K562 (cell line): Measurements from ENCODE around the gene POU4F1. TPM values are rescaled to one million over a fixed set of nuclear protein-coding genes. Genes with fewer than 3 reads are reported as not detected.

Experiments used
- ARNT ChIP-seq, 2 experiments: fragments of 450-650 bp; IDR thresholded peaks; 2 replicates each; pipeline ENCODE4 v1.6.1; 2016; ENCODE audit warnings: mild to moderate bottlenecking in 1 of 2
- CAMTA2 ChIP-seq: fragments of 250-450 bp; sonication (Bioruptor Pico); conservative IDR thresholded peaks from 2 replicates; pipeline ENCODE4 v1.5.1; 2022
- DIDO1 ChIP-seq: fragments of 450-650 bp; IDR thresholded peaks from 2 replicates; pipeline ENCODE4 v1.6.1; 2016; ENCODE audit warnings: low read depth, missing biosample characterization, missing genetic modification characterization
- DPF2 ChIP-seq: fragments of 450-650 bp; IDR thresholded peaks from 2 replicates; pipeline ENCODE4 v1.6.1; 2016
- ESRRA ChIP-seq: fragments of 450-650 bp; IDR thresholded peaks from 2 replicates; pipeline ENCODE4 v1.6.1; 2014; ENCODE audit warnings: low read depth, mild to moderate bottlenecking, moderate library complexity, borderline replicate concordance
- FIP1L1 ChIP-seq: fragments of 200-400 bp; formaldehyde crosslinking; IDR thresholded peaks from 2 replicates; pipeline ENCODE4 v1.6.1; 2018; ENCODE audit warnings: mild to moderate bottlenecking, low read depth, low read length; ENCODE audit not compliant: poor library complexity, severe bottlenecking
- FOSL1 ChIP-seq: fragments of 200-800 bp; sonication (Bioruptor generic); conservative IDR thresholded peaks from 2 replicates; pipeline ENCODE4 v1.6.1; 2016; ENCODE audit warnings: missing genetic modification characterization, missing compliant biosample characterization
- HDAC8 ChIP-seq: fragments of 450-650 bp; IDR thresholded peaks from 2 replicates; pipeline ENCODE4 v1.6.1; 2016; ENCODE audit warnings: mild to moderate bottlenecking, missing genetic modification characterization, moderate library complexity, missing compliant biosample characterization
- HIVEP1 ChIP-seq: fragments of 250-450 bp; sonication (Bioruptor Pico); IDR thresholded peaks from 2 replicates; pipeline ENCODE4 v1.4.0; 2020; ENCODE audit warnings: mild to moderate bottlenecking
- HNRNPL ChIP-seq: fragments of 200-400 bp; formaldehyde crosslinking; IDR thresholded peaks from 2 replicates; pipeline ENCODE4 v1.6.1; 2017; ENCODE audit warnings: low read depth, mild to moderate bottlenecking, low read length
- MBD2 ChIP-seq: sonication (generic); IDR thresholded peaks from 2 replicates; pipeline ENCODE4 v1.6.1; 2016; ENCODE audit warnings: low read depth, borderline replicate concordance
- NFE2L1 ChIP-seq: fragments of 450-650 bp; IDR thresholded peaks from 2 replicates; pipeline ENCODE4 v1.6.1; 2016; ENCODE audit warnings: missing genetic modification characterization, low read depth, mild to moderate bottlenecking, missing compliant biosample characterization, moderate library complexity, borderline replicate concordance
- NFXL1 ChIP-seq: fragments of 450-650 bp; formaldehyde crosslinking; IDR thresholded peaks from 2 replicates; pipeline ENCODE4 v1.4.0; 2021; ENCODE audit warnings: mild to moderate bottlenecking
- SMAD3 ChIP-seq: fragments of 450-650 bp; formaldehyde crosslinking; conservative IDR thresholded peaks from 2 replicates; pipeline ENCODE4 v1.4.0; 2020; ENCODE audit warnings: mild to moderate bottlenecking
- ZNF699 ChIP-seq: fragments of 250-450 bp; sonication (Bioruptor Pico); IDR thresholded peaks from 2 replicates; pipeline ENCODE4 v1.8.0; 2021; ENCODE audit warnings: mild to moderate bottlenecking, moderate library complexity; ENCODE audit not compliant: insufficient replicate concordance
- polyA plus RNA-seq, 8 experiments: library from polyadenylated mRNA; depleted of rRNA in 4 of 8; stranded (reverse) in 5 of 8; unstranded in 3 of 8; fragments of >200 nt; fragmentation: Nextera tagmentation in 2 of 8; fragmentation: Illumina TruSeq in 1 of 8; extraction: Ambion mirVana in 2 of 8; extraction: Trizol in 1 of 8; gene quantifications; 2 replicates each; pipeline versions ENCODE4 v1.2.1 to v1.2.3, GENCODE V29; 2011 to 2014; ENCODE audit warnings: inconsistent platforms in 1 of 8, missing spikeins in 1 of 8
- total RNA-seq, 7 experiments: library from RNA; depleted of rRNA in 6 of 7; stranded (reverse); fragments of >200 nt in 6 of 7; fragmentation: Illumina TruSeq in 2 of 7; extraction: Trizol in 2 of 7; gene quantifications; 2 replicates each; pipeline versions ENCODE4 v1.2.1 to v1.2.3, GENCODE V29; 2011 to 2021; ENCODE audit warnings: low replicate concordance in 1 of 7
- TF ChIP-seq, protein P1 (sequence below): fragments of 450-650 bp; formaldehyde crosslinking; IDR thresholded peaks from 2 replicates; pipeline ENCODE4 v1.4.0; 2020; ENCODE audit warnings: mild to moderate bottlenecking, mixed read lengths
- TF ChIP-seq, protein P2 (sequence below): fragments of 450-650 bp; IDR thresholded peaks from 2 replicates; pipeline ENCODE4 v1.6.1; 2017; ENCODE audit warnings: antibody characterized with exemption
- TF ChIP-seq, protein P3 (sequence below): sonication (generic); formaldehyde crosslinking; IDR thresholded peaks from 2 replicates; pipeline ENCODE4 v1.8.1; 2022; ENCODE audit warnings: missing genetic modification reagents
- TF ChIP-seq, protein P4 (sequence below): sonication (generic); formaldehyde crosslinking; IDR thresholded peaks from 2 replicates; pipeline ENCODE4 v1.8.0; 2023; ENCODE audit warnings: mild to moderate bottlenecking, missing genetic modification reagents

Gene POU4F1
- total and polyA plus RNA-seq, 9 of the 15 experiments (the other 6 are each of a cell fraction or from before 2014, with no cell fraction given), result 0.61 to 2.8 (median 1.5) TPM

DNA sequence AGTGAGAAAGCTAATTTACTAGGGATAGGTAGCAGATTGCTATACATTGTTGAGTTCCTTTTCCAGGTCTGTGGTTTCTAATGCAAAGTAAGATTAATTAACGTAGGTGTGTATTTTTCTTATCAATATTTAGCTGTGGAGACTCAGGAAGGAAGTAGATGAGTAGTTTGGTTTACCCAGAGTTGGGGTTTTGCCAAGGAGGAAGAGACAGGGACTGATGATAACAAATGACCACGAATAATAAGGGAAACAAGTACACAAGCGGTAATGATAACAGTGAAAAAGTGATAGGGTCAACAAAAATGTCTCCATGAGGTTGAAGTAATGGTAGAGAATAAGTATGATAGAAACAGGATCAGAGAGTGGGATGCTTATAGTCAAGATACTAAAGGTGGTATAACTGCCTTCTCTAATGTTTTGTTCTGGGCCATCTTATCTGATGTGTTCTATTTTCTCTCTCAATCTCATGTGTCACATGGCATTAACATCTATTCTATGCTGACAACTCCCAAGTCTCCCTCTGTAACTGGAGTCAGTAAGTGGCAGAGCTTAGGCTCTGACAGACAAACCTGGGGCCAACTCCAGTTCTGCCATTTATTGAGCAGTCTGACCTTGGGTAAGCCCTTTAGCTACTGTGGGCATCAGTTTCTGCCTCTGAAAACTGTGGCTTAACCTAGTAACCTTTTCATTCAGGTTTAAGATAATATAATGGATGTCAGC lies 46.8 kb upstream of the POU4F1 start (continued):
- TF ChIP-seq DIDO1 (tag) (no peak), FIP1L1 (no peak), DPF2 (no peak), FOSL1 (0 out of 2 replicates have a peak, but pooled peaks have one; percentile 11), ESRRA (no peak; the same call in 1 of the 2 replicates), HIVEP1 (CRISPR knock-in tag) (no peak), HDAC8 (tag) (no peak), HNRNPL (no peak), MBD2 (no peak), CAMTA2 (CRISPR knock-in tag) (no peak), ARNT (IDR thresholded peaks at IDR 0.05) (no peak), NFXL1 (CRISPR knock-in tag) (no peak), SMAD3 (CRISPR knock-in tag) (no peak), ZNF699 (no peak), NFE2L1 (no peak)
- TF ChIP-seq, protein P1, sequence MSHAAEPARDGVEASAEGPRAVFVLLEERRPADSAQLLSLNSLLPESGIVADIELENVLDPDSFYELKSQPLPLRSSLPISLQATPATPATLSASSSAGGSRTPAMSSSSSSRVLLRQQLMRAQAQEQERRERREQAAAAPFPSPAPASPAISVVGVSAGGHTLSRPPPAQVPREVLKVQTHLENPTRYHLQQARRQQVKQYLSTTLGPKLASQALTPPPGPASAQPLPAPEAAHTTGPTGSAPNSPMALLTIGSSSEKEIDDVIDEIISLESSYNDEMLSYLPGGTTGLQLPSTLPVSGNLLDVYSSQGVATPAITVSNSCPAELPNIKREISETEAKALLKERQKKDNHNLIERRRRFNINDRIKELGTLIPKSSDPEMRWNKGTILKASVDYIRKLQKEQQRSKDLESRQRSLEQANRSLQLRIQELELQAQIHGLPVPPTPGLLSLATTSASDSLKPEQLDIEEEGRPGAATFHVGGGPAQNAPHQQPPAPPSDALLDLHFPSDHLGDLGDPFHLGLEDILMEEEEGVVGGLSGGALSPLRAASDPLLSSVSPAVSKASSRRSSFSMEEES (CRISPR knock-in tag), result no peak
- TF ChIP-seq, protein P2, sequence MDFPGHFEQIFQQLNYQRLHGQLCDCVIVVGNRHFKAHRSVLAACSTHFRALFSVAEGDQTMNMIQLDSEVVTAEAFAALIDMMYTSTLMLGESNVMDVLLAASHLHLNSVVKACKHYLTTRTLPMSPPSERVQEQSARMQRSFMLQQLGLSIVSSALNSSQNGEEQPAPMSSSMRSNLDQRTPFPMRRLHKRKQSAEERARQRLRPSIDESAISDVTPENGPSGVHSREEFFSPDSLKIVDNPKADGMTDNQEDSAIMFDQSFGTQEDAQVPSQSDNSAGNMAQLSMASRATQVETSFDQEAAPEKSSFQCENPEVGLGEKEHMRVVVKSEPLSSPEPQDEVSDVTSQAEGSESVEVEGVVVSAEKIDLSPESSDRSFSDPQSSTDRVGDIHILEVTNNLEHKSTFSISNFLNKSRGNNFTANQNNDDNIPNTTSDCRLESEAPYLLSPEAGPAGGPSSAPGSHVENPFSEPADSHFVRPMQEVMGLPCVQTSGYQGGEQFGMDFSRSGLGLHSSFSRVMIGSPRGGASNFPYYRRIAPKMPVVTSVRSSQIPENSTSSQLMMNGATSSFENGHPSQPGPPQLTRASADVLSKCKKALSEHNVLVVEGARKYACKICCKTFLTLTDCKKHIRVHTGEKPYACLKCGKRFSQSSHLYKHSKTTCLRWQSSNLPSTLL, result no peak
- TF ChIP-seq, protein P3, sequence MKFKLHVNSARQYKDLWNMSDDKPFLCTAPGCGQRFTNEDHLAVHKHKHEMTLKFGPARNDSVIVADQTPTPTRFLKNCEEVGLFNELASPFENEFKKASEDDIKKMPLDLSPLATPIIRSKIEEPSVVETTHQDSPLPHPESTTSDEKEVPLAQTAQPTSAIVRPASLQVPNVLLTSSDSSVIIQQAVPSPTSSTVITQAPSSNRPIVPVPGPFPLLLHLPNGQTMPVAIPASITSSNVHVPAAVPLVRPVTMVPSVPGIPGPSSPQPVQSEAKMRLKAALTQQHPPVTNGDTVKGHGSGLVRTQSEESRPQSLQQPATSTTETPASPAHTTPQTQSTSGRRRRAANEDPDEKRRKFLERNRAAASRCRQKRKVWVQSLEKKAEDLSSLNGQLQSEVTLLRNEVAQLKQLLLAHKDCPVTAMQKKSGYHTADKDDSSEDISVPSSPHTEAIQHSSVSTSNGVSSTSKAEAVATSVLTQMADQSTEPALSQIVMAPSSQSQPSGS (CRISPR knock-in tag), result no peak
- TF ChIP-seq, protein P4, sequence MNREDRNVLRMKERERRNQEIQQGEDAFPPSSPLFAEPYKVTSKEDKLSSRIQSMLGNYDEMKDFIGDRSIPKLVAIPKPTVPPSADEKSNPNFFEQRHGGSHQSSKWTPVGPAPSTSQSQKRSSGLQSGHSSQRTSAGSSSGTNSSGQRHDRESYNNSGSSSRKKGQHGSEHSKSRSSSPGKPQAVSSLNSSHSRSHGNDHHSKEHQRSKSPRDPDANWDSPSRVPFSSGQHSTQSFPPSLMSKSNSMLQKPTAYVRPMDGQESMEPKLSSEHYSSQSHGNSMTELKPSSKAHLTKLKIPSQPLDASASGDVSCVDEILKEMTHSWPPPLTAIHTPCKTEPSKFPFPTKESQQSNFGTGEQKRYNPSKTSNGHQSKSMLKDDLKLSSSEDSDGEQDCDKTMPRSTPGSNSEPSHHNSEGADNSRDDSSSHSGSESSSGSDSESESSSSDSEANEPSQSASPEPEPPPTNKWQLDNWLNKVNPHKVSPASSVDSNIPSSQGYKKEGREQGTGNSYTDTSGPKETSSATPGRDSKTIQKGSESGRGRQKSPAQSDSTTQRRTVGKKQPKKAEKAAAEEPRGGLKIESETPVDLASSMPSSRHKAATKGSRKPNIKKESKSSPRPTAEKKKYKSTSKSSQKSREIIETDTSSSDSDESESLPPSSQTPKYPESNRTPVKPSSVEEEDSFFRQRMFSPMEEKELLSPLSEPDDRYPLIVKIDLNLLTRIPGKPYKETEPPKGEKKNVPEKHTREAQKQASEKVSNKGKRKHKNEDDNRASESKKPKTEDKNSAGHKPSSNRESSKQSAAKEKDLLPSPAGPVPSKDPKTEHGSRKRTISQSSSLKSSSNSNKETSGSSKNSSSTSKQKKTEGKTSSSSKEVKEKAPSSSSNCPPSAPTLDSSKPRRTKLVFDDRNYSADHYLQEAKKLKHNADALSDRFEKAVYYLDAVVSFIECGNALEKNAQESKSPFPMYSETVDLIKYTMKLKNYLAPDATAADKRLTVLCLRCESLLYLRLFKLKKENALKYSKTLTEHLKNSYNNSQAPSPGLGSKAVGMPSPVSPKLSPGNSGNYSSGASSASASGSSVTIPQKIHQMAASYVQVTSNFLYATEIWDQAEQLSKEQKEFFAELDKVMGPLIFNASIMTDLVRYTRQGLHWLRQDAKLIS (CRISPR knock-in tag), result no peak
